CD4-positive, alpha-beta T cell treated with Interleukin-21 for 1 hour (primary cell): ENCODE data around the gene RIMS4.

Experiments used
- DNase-seq: peaks from one replicate; pipeline ENCODE4 v3.0.0-alpha.2; 2020

RIMS4 gene

DNA sequence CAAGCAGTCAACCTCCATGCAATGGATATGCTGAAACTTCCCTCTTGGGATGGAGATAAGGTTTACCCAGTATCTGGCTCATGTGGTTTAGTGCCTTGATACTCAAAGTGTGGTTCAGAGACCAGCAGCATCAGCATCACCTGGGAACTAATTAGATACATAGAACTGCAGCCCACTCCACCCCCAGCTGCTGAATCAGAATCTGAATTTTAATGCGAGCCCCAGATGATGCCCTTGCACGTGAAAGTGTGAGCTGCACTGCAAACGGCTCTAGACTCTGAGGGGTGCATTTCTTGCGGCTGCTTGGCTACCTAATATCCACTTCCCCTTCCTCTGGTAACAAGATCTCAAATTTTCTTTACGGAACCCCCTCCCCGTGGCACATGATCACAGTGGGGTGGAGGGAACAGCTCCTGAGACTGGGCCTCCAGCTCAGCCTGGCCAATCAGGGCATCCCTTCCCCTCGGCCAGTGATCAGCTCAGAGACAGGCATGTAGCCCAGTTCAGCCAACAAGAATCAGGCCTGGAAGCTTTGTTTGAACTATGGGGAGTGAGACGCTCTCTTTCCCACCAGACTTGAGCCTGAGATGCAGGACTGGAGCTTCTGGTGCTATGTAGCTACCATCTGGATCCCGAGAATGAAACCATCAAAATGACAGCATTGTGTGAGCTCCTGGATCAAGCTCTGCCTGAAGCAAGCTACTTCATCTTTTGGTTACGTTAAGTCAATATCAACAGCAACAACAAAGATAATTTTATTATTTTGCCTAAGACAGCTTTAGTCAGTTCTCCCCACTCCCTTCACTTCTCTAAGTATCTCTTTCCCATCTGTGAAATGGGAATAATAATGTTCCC is 51.9 kb downstream of the RIMS4 start:
- no peak for DNase-seq

DNA sequence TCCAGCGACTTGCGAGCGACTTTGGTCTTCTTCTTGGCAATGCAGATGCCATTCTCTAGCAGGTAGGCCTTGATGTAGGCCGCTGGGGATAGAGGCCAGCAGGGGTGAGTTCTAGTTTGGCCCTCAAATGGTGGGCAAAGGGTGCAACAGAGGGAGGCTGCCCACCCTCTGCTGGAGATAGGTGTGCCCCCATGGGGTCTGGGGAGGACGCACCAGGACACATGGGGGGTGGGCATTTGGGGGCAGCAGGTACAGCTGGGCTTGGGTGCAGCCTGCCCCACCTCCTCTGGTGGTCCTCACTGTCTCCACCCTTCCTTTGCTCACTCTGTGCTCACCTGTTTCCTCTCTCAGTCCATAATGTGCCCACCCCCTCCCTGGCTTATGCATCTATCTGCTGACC is 53.4 kb downstream of the RIMS4 start:
- no peak for DNase-seq

DNA sequence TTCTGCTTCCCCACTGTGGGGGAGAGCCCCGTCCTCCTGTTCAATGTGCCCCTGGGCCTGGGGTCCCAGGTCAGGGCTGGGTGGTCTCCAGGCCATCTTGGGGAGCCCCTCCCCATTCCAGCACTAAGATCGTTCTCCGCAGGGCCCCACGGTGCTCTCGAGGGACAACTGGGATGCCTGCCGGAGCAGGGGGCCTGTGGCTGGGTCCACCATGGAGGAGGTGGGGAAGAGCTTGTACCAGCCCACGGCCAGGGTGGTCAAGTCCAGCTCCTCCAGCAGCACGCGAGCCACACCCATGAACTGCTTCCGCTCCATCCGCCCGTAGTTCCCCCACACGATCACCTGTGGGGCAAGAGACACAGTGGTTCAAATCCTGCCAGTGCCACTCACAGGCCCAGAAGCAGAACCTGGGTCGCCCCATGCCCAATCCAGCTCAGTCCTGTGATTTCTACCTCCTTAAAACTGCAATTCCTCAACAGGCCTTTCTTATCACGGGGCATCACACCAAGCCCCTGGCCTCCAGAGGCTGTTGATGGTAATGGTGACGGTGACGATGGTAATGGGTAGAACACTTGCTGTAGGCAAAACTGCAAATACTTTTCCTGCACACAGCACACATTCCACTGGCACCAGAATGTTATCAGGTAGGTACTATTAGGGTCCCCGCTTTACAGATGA is 54.2 kb downstream of the RIMS4 start:
- DNase-seq, result no peak

DNA sequence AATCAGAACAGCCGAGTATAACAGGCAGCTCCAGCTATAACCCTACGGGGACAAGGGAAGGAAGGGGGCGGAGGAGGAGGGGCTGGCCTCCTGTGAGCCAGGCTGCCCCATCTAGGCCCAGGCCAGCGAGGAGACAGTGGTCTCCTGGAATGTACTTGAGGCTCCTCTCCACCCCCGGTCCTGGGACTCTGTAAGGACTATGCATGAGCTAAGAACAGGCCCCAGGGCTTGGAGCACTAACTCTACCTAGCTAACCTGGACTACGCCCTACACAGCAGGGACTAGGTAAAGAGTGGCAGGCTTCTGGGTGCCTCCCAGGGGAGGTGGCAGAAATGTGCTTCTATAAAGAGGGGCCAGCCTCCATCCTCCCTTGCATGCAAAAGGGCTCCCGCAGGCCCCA is 55.8 kb downstream of the RIMS4 start:
- no peak for DNase-seq

DNA sequence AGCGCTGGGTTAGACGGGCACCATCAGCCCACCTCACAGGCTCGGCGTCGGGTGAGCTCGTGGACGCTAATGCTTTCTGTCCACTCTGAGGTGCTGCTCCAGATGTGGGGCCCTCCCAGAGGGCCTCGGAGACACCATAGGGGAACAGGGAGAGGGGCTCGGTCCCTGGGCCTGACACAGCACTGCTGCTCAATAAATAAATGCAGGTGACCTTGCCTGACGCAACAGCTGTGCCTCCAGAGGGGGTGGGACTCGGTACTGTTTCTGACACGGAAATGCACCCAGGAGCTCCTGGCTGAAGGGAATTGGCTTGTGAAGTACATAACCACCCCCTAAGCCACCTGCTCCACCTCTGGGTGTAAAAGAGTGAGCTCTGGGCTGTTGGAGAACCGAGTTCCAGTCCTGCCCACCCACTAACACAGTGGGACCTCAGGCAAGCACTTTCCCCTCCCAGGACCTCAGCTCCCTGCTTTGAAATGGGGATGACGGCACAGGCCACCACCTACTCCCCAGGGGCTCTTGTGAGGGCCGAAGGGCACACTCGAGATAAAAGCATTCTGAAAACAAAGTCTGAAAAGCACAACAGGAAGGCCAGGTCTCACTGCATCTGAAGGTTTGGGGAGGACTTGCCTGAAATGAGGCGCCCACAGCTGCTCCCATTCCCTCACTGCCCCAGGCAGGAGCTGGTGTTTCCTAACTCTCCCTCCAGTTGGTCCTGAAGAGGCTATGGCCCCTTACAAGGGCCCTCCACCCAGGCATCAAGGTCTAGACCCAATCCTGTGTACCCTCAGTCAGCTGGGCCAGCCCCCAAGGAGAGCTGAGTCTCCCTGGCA is 58.0 kb downstream of the RIMS4 start:
- no peak for DNase-seq

DNA sequence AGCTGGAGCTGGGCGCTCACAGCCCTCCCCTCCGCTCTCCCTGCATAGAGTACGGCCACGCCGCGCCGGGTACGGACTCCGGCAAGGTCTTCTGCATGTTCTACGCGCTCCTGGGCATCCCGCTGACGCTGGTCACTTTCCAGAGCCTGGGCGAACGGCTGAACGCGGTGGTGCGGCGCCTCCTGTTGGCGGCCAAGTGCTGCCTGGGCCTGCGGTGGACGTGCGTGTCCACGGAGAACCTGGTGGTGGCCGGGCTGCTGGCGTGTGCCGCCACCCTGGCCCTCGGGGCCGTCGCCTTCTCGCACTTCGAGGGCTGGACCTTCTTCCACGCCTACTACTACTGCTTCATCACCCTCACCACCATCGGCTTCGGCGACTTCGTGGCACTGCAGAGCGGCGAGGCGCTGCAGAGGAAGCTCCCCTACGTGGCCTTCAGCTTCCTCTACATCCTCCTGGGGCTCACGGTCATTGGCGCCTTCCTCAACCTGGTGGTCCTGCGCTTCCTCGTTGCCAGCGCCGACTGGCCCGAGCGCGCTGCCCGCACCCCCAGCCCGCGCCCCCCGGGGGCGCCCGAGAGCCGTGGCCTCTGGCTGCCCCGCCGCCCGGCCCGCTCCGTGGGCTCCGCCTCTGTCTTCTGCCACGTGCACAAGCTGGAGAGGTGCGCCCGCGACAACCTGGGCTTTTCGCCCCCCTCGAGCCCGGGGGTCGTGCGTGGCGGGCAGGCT is 60.1 kb downstream of the RIMS4 start:
- no peak for DNase-seq

DNA sequence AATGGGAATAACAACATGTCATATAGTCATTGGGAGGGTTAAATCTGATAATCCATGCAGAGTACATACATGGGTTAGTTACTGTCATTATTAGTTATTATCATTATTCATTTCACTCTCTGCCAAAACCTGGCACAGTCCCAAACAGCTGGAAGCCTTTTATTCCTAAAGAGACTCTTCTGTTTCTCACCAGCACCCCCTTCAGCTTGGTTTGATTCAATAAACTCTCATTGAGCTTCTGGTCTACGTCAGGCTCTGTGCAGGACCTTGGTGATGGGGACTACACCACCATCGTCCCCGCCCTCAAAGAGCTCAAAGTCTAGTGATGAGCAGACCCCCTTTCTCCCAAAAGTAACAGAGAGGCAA is 62.4 kb downstream of the RIMS4 start:
- DNase-seq, result no peak

DNA sequence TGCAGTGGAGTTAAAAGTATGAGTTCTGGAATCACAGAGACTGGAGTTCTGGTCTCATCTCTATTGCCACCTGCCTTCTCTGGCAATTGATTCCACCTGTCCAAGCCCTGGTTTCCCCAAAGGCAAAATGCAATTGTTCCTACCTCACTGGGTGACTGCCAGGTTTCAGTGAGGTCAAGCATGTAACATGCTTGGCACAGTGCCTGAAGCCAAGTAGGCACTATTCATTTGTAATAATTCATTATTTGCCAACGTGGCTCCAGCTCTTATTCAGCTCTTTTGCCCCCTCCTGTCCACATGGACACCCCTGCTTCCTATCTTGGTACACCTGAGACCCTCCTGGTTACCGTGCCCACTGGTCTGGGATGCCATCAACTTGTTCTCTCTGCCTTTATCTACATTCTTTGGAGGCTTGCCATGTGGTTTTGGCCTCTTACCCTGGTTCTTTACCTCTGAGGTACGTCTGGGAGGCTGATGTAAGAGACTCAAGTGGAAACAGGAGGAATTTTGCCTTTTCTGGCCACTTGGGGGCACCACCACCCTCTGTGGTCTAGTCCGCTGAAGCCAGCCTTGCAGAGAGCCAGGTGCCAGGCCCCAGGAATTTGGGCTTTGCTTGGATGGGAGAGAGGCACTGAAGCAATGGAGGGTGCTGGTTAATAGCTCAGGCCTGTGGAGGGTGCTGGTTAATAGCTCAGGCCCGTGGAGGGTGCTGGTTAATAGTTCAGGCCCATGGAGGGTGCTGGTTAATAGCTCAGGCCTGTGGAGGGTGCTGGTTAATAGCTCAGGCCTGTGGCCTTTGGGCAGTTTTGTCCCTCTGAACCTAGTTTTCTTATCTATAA is 63.0 kb downstream of the RIMS4 start:
- DNase-seq, result peak; percentile 54

DNA sequence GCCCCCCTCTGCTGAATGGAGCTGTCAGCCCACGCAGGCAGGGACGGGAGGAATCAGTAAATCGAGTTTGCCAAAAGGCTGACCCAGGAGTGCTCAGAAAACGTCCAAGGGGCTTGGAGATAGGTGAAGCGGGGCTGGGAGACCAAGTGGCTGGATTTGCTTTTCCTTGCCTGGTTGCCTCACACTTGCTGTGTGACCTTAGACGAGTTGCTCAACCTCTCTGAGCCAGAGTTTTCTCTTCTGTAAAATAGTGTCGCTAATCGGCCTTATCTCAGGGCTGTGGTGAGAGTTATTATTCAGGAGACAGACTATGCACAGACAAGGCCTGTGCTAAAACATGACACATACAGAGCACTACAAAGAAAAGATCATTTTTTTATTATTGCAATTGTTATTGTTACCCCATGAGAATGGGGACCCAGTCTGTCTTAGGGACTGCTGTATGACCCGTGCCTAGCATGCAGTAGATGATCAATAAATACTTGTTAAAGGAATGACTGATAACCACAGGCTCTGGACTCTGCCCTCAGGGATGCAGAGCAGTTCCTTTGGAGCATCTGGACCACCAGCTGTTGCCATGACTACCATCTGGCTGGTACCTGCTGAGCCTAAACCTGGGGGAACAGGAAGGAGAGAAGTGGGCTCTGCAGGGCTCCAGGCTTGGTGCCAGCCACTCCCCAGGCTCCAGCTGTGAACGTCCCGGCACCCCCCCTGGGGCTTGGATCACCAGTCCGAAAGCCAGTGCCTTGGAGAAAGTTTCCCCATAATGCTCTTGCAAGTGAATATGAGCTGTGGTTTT is 63.8 kb downstream of the RIMS4 start:
- DNase-seq, result no peak

DNA sequence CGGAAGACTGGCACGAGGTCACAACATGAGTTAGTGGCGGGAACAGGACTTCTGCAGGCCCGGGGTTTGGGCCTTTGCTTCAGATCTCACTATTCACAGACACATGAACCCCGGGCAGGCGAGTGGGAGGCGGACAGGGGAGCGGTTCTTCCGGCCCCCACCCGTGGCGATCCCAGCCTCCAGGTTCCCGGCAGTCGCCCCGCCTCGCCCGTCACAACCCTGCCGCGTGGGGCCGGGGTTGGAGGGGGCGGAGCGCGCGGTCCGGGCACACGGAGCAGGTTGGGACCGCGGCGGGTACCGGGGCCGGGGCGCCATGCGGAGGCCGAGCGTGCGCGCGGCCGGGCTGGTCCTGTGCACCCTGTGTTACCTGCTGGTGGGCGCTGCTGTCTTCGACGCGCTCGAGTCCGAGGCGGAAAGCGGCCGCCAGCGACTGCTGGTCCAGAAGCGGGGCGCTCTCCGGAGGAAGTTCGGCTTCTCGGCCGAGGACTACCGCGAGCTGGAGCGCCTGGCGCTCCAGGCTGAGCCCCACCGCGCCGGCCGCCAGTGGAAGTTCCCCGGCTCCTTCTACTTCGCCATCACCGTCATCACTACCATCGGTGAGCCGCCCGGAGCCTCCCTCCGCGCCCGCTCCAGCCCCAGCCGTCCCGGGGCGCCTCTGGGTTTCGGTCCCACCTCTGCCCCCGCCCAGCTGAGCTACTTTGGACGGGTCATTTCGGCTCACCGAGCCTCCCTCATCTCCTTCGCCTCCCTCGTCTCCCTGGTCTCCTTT is 64.6 kb downstream of the RIMS4 start, which contains the start of gene KCNK15:
Gene KCNK15, plus strand, starts transcription at position 268 of the 769 bp plus-strand sequence. Its CDS starts 46 bp downstream, at position 314.
- DNase-seq, result peak; percentile 35

DNA sequence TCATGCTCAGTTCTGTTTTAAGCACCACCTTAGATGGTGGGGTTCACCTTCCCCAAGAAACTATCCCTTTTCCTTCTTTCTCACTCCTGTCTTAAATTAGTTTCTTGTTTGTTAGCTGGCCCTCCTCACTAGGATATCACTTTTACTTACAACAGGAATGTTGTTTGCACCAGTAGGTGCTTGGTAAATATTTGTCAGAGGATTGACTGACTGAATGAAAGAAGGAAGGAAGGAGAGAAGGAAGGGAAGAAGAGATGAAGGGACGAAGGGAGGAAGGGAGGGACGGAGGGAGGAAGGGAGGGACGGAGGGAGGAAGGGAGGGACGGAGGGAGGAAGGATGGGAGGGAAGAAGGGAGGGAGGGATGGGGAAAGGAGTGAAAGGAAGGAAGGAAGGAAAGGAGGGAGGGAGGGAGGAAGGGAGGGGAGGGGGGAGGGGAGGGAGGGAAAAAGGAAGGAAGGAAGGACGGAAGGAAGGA is 65.2 kb downstream of the RIMS4 start:
- no peak for DNase-seq

DNA sequence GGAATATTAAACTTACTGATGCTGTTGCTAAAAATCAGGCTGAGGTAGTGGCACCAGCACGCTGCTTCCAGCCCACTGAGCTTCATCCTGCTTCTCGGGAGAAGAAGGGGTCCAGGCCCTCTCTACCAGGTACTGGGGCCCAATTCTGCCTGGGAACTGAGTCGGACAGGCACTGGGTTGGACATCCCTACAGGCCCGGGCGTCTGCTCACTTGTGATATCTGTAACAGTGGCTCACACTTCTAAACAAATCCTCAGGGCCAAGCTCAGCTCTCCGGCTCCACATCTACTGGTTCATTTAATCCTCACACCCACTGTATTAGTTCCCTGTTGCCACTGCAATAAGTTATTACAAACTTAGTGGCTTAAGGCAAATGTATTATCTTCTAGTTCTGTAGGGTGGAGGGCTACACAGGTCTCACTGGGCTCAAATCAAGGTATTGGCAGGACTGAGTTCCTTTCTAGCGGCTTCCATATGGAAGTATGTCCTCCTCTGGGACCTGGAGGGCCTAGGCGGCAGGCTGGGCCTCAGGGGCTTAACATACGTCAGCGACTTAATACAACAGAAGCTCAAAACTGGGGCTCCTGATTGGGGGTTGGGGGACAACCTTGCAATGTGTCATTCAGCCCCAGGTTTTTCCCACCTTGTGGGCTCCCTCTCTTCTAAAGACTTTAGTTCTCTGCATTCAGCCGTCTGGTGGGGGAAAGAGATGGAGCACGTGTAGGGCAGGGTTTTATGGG is 66.3 kb downstream of the RIMS4 start:
- no peak for DNase-seq

DNA sequence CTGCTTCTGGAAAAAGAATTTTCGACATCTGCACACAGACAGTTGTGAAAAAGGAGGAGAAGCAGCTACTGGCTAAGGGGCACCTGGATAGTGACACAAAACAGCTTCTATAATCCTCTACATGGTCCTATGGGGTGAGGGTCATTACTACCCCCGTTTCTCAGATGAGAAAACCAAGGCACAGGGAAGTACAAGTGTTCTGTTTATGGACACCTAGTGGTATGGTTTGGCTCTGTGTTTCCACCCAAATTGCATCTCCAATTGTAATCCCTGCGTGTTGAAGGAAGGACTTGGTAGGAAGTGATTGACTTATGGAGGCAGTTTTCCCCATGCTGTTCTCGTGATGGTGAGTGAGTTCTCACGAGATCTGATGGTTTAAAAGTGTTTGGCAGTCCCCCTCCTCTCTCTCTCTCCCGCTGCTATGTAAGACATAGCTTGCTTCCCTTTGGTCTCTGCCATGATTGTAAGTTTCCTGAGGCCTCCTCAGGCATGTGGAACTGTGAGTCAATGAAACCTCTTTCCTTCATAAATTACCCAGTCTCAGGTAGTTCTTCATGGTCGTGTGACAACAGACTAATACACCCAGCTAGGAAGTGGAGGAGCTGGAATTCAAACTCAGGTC is 67.2 kb downstream of the RIMS4 start:
- DNase-seq, result no peak

DNA sequence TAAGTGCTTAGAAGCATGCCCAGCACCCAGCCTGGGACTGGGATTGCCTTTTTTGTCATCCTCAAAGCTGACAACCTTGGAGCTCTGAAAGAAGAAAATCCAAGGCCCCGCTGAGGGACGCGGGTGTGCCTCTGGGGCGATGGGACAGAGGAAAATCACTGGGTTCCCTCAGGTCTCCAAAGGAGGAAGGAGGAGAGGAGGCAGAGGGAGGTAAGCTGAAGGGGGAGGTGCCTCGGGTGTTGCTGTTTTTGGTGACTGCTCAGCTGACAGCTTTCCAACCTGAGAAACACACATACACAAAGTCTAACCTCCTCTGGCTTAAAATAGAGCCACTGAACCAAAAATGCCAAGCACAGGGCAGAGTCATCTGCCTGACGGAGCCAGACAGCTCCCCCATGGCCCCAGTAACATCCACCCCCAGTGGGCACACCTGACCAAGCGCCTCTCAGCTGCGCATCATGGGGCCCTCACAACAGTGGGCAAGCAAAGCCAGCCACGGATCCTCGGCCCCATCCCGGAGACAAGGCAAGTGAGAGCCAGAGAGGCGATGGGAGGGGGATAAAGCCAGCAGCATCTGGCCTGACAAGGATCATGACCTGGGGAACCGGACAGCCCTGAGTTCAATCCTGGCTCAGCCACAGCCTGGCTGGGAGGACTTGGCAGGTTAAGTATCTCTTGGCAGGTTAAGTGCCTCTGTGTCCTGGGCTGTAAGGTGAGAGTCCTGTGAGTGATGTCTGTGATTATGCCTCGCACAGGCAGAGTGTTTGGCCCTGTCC is 67.9 kb downstream of the RIMS4 start:
- no peak for DNase-seq

DNA sequence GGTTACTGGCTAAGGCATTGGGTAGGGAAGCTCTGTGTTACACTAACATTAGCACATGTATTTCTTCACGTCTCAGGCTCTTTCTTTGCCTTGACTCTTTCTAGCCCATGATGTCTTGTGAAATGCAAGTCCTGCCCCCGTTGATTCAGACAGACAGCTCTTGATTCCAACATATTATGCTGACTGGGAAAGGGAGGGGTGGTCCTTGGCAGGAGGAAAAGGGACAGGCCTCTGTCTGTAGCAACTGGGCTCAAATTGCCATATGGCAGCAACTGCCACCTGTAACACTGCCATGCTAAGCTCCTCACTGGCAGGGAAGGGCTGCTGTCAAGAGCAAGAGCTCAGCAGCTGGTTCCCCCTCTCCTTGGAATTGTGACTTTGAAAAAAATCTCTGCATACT is 70.4 kb downstream of the RIMS4 start:
- no peak for DNase-seq

DNA sequence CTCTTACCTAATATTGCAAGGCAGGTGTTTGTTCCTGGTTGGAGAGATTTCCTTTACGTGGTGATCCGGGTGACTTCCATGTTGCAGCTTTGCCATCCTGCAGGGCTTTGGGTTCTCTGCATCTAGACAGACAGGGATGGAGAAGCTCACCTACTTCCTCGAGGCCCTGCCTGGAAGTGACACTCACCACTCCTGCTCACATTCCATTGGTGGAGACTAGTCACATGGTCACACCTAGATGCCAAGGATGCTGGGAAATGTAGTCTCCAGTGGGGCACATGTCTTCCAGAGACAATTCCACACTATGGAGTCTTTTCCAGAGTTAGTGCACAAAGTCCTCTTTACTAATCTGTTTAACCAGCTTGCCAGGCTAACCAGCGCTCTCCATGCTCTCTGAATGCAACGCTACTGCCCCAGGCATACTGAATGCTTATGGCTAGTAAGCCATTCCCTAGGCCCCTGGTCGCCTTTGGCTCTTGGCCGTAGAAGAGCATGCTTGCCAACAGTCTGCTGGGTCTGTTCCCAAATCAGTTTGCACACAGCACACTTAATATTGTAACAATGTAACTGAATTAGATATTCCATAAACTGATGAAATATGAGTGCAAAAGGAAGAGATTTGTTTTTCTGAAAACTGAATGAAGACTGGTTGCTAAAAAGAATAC is 71.4 kb downstream of the RIMS4 start:
- DNase-seq, result peak; percentile 62

DNA sequence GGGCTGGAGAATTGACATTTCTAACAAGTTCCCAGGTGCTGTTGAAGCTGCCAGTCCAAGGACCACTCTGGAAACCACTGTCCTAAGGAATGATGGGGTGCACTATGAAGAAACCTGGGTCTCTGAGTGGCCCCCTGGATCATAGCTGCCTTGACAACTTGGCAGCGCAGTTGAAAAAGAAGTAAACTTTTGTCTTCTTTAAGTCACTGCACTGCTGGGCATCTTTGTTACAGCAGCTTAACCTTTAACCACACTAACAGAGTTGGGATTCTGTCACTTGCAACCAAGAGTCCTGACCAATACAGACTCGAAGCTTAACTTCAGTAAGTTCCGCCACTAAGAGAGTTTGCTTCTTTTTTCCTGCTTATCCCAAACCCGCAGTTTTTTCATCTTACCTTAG is 73.2 kb downstream of the RIMS4 start:
- no peak for DNase-seq
